ENCODE results near the gene MANBA.

DNA sequence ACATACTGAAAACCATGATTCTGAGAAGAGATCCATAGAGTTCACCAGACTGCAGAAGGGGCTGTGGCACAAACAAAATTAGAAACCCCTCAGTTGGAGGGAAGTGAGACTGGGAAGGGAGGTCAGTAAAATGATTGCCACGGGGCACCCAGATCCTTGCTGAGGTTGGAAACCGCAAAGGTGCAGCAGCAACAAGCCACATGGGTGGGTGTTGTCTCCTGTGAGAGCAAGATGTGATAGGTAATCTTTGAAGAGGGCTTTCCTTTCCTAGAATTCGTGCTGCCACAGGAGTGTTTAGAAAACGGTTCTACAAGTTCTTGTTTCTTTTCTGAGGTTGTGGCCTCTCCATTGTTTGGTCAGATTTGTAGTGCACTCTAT lies 174.1 kb downstream of the MANBA start:
- TF ChIP-seq, protein P1, sequence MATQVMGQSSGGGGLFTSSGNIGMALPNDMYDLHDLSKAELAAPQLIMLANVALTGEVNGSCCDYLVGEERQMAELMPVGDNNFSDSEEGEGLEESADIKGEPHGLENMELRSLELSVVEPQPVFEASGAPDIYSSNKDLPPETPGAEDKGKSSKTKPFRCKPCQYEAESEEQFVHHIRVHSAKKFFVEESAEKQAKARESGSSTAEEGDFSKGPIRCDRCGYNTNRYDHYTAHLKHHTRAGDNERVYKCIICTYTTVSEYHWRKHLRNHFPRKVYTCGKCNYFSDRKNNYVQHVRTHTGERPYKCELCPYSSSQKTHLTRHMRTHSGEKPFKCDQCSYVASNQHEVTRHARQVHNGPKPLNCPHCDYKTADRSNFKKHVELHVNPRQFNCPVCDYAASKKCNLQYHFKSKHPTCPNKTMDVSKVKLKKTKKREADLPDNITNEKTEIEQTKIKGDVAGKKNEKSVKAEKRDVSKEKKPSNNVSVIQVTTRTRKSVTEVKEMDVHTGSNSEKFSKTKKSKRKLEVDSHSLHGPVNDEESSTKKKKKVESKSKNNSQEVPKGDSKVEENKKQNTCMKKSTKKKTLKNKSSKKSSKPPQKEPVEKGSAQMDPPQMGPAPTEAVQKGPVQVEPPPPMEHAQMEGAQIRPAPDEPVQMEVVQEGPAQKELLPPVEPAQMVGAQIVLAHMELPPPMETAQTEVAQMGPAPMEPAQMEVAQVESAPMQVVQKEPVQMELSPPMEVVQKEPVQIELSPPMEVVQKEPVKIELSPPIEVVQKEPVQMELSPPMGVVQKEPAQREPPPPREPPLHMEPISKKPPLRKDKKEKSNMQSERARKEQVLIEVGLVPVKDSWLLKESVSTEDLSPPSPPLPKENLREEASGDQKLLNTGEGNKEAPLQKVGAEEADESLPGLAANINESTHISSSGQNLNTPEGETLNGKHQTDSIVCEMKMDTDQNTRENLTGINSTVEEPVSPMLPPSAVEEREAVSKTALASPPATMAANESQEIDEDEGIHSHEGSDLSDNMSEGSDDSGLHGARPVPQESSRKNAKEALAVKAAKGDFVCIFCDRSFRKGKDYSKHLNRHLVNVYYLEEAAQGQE (IDR thresholded peaks at IDR 0.05; ENCODE audit: insufficient read depth in 1 of 2, low read depth in 2 of 2, low read length in 1 of 2), result no peak
- TF ChIP-seq, protein P2, sequence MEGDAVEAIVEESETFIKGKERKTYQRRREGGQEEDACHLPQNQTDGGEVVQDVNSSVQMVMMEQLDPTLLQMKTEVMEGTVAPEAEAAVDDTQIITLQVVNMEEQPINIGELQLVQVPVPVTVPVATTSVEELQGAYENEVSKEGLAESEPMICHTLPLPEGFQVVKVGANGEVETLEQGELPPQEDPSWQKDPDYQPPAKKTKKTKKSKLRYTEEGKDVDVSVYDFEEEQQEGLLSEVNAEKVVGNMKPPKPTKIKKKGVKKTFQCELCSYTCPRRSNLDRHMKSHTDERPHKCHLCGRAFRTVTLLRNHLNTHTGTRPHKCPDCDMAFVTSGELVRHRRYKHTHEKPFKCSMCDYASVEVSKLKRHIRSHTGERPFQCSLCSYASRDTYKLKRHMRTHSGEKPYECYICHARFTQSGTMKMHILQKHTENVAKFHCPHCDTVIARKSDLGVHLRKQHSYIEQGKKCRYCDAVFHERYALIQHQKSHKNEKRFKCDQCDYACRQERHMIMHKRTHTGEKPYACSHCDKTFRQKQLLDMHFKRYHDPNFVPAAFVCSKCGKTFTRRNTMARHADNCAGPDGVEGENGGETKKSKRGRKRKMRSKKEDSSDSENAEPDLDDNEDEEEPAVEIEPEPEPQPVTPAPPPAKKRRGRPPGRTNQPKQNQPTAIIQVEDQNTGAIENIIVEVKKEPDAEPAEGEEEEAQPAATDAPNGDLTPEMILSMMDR (IDR thresholded peaks at IDR 0.05), result no peak
- no peak for TF ChIP-seq SIN3A (IDR thresholded peaks at IDR 0.05; ENCODE audit: borderline replicate concordance, insufficient read depth, low read depth, low read length)
